HUES48 (cell line): ENCODE measurements around the gene PHKA1.
"Not testable (repeated sequence)": the region's sequence is repeated elsewhere in the genome, so short reads cannot be mapped to it uniquely, and the experiment has no call there.

Source experiments
- H3K27ac ChIP-seq: one replicate; pipeline ENCODE4 v1.7.0; 2013; ENCODE audit warnings: low read depth, low read length, inconsistent platforms
- H3K27me3 ChIP-seq: 2 replicates; pipeline ENCODE4 v1.6.1; 2013; ENCODE audit warnings: mild to moderate bottlenecking, low read length; ENCODE audit not compliant: control insufficient read depth, insufficient read depth
- H3K36me3 ChIP-seq: 2 replicates; pipeline ENCODE4 v1.6.1; 2013; ENCODE audit warnings: low read length; ENCODE audit not compliant: control insufficient read depth, insufficient read depth
- H3K4me1 ChIP-seq: 2 replicates; pipeline ENCODE4 v1.6.1; 2013; ENCODE audit warnings: mild to moderate bottlenecking, low read length; ENCODE audit not compliant: control insufficient read depth, insufficient read depth
- H3K4me3 ChIP-seq: 2 replicates; pipeline ENCODE4 v1.5.1; 2013; ENCODE audit warnings: mild to moderate bottlenecking, low read depth, low read length
- H3K9ac ChIP-seq: 2 replicates; pipeline ENCODE4 v1.6.1; 2013; ENCODE audit warnings: mild to moderate bottlenecking, low read depth, low read length, moderate library complexity
- H3K9me3 ChIP-seq: 2 replicates; pipeline ENCODE4 v1.6.1; 2013; ENCODE audit warnings: low read length; ENCODE audit not compliant: control insufficient read depth, insufficient read depth

PHKA1 gene

GRCh38 chrX:72712094-72712755, 1.9 kb downstream of the PHKA1 start:
- Histone ChIP-seq H3K9me3 (peaks cover 14% of the 10 kb centered on the region; the same call in 1 of the 2 replicates), H3K9ac (no peak overlapping the region), H3K36me3 (no peaks in the 10 kb centered on the region), H3K27me3 (no peaks in the 10 kb centered on the region), H3K27ac (no peak overlapping the region), H3K4me3 (no peak overlapping the region), H3K4me1 (no peaks in the 10 kb centered on the region)

GRCh38 chrX:72705814-72706213, 8.3 kb downstream of the PHKA1 start:
- H3K36me3 ChIP-seq = no peaks in the 10 kb centered on the region
- no peak overlapping the region for H3K9ac ChIP-seq
- H3K4me3 ChIP-seq = no peak overlapping the region
- H3K9me3 ChIP-seq = peaks cover 26% of the 10 kb centered on the region; the same call in 1 of the 2 replicates
- H3K27ac ChIP-seq = no peak overlapping the region
- no peaks in the 10 kb centered on the region for H3K27me3 ChIP-seq
- H3K4me1 ChIP-seq = 0 out of 2 replicates have a peak, but pooled peaks cover 4% of the 10 kb centered on the region

GRCh38 chrX:72705111-72705510, 9.0 kb downstream of the PHKA1 start:
- H3K9ac ChIP-seq = no peak overlapping the region
- H3K9me3 ChIP-seq = peaks cover 31% of the 10 kb centered on the region; the same call in 1 of the 2 replicates
- H3K4me1 ChIP-seq = 0 out of 2 replicates have a peak, but pooled peaks cover 4% of the 10 kb centered on the region
- no peaks in the 10 kb centered on the region for H3K27me3 ChIP-seq
- H3K27ac ChIP-seq = no peak overlapping the region
- H3K4me3 ChIP-seq = no peak overlapping the region
- no peaks in the 10 kb centered on the region for H3K36me3 ChIP-seq

- H3K36me3 ChIP-seq = no peaks in the 10 kb centered on the region
- H3K4me1 ChIP-seq = no peaks in the 10 kb centered on the region
- no peak overlapping the region for H3K4me3 ChIP-seq
- H3K9ac ChIP-seq = no peak overlapping the region
- H3K27me3 ChIP-seq = no peaks in the 10 kb centered on the region
- peaks cover 12% of the 10 kb centered on the region; the same call in 1 of the 2 replicates for H3K9me3 ChIP-seq
- H3K27ac ChIP-seq = no peak overlapping the region
Observed at GRCh38 chrX:72694170-72694569, 19.9 kb downstream of the PHKA1 start.

- no peaks in the 10 kb centered on the region for H3K27me3 ChIP-seq
- no peak overlapping the region for H3K9ac ChIP-seq
- no peak overlapping the region for H3K4me3 ChIP-seq
- no peaks in the 10 kb centered on the region for H3K36me3 ChIP-seq
- no peaks in the 10 kb centered on the region for H3K4me1 ChIP-seq
- peaks cover 16% of the 10 kb centered on the region; the same call in 1 of the 2 replicates for H3K9me3 ChIP-seq
- H3K27ac ChIP-seq = no peak overlapping the region
Observed at GRCh38 chrX:72693477-72693876, 20.6 kb downstream of the PHKA1 start.

- Histone ChIP-seq H3K27ac (no peak overlapping the region), H3K4me1 (no peaks in the 10 kb centered on the region), H3K9me3 (peaks cover 21% of the 10 kb centered on the region), H3K9ac (no peak overlapping the region), H3K4me3 (no peak overlapping the region), H3K36me3 (0 out of 2 replicates have a peak, but pooled peaks cover 3% of the 10 kb centered on the region), H3K27me3 (no peaks in the 10 kb centered on the region)
Observed at GRCh38 chrX:72687396-72687795, 26.7 kb downstream of the PHKA1 start.

GRCh38 chrX:72685810-72686456, 28.2 kb downstream of the PHKA1 start:
- Histone ChIP-seq H3K27me3 (no peaks in the 10 kb centered on the region), H3K4me1 (no peaks in the 10 kb centered on the region), H3K27ac (no peak overlapping the region), H3K36me3 (0 out of 2 replicates have a peak, but pooled peaks cover 3% of the 10 kb centered on the region), H3K9me3 (peaks cover 21% of the 10 kb centered on the region), H3K9ac (no peak overlapping the region), H3K4me3 (no peak overlapping the region)

- Histone ChIP-seq H3K27ac (no peak overlapping the region), H3K9ac (no peak overlapping the region), H3K9me3 (peaks cover 25% of the 10 kb centered on the region), H3K4me1 (no peaks in the 10 kb centered on the region), H3K4me3 (no peak overlapping the region), H3K36me3 (0 out of 2 replicates have a peak, but pooled peaks cover 3% of the 10 kb centered on the region), H3K27me3 (no peaks in the 10 kb centered on the region)
Observed at GRCh38 chrX:72685018-72685417, 29.1 kb downstream of the PHKA1 start.

GRCh38 chrX:72683631-72684030, 30.5 kb downstream of the PHKA1 start:
- no peak overlapping the region for H3K27ac ChIP-seq
- H3K27me3 ChIP-seq = no peaks in the 10 kb centered on the region
- peaks cover 27% of the 10 kb centered on the region for H3K9me3 ChIP-seq
- 0 out of 2 replicates have a peak, but pooled peaks cover 3% of the 10 kb centered on the region for H3K36me3 ChIP-seq
- no peaks in the 10 kb centered on the region for H3K4me1 ChIP-seq
- H3K9ac ChIP-seq = no peak overlapping the region
- no peak overlapping the region for H3K4me3 ChIP-seq

- no peaks in the 10 kb centered on the region for H3K4me1 ChIP-seq
- H3K27me3 ChIP-seq = no peaks in the 10 kb centered on the region
- H3K4me3 ChIP-seq = no peak overlapping the region
- no peak overlapping the region for H3K9ac ChIP-seq
- H3K9me3 ChIP-seq = peaks cover 25% of the 10 kb centered on the region; the same call in 1 of the 2 replicates
- no peak overlapping the region for H3K27ac ChIP-seq
- H3K36me3 ChIP-seq = no peaks in the 10 kb centered on the region
Observed at GRCh38 chrX:72676465-72676864, 37.6 kb downstream of the PHKA1 start.

- not testable (repeated sequence) for H3K4me1 ChIP-seq
Observed at GRCh38 chrX:72673951-72674350, 40.2 kb downstream of the PHKA1 start.

More at GRCh38 chrX:72673951-72674350, 40.2 kb downstream of the PHKA1 start:
- H3K9me3 ChIP-seq = peaks cover 18% of the 10 kb centered on the region; the same call in 1 of the 2 replicates
- H3K36me3 ChIP-seq, H3K9ac ChIP-seq, H3K4me3 ChIP-seq, H3K27ac ChIP-seq, H3K27me3 ChIP-seq: not testable (repeated sequence)
